HG03432 (cell line): ENCODE data around the gene TNRC6A.

Experiments used
- ATAC-seq: cut with Tn5 transposase; IDR thresholded peaks from one replicate; pipeline ENCODE4 v1.9.1; 2021; ENCODE audit warnings: mild to moderate bottlenecking, moderate library complexity; ENCODE audit not compliant: unreplicated experiment

Gene TNRC6A

DNA sequence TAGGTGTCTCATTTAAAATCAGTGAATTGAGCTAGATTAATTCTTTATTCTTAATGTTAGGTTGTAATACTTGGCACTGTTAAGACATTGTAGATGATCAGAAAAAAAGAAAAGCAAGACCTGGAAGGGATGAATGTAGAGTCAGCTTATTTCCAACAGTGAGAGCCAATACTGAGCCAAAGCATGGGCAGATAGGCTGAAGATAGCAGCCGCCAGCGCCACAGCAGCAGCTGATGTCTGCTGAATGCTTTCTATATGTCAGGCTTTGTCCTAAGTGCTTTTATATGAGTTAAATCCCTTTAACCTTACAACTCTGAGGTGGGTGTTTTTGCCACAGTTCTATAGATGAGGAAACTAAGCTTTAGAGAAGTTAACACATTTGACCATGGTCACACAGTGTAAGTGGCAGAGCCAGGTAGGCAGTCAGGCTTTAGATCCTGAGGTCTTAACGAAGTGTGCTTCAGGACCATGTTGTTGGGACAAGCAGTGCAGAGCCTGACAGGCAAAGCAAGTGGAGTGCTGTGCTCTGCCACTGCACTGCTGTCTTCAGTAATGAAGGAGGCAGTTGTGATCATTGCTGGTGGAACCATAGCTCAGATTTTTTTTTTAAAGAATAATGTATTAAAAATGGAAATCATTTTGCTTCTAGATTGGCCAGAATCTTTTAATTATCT lies 25.9 kb downstream of the TNRC6A start:
- no peak for ATAC-seq

GRCh38 chr16:24758373-24758772 lies 28.9 kb downstream of the TNRC6A start:
- ATAC-seq = no peak

GRCh38 chr16:24759006-24759405 lies 29.6 kb downstream of the TNRC6A start:
- ATAC-seq = no peak

DNA sequence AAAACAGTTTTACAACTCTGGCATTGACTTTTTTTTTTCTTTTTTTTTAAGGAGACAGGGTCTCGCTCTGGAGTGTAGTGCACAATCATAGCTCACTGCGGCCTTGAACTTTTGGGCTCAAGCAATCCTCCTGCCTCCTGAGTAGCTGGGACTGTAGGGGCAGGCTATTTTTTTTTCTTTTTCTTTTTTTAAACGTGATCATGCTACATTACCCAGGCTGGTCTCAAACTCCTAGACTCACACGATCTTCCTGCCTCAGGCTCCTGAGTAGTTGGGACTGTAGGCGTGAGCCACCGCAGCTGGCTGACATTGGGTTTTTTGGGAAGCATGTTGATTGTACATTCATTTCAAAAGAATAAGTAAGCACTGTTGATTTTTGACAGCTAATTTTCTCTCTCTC lies 32.1 kb downstream of the TNRC6A start:
- ATAC-seq = no peak

DNA sequence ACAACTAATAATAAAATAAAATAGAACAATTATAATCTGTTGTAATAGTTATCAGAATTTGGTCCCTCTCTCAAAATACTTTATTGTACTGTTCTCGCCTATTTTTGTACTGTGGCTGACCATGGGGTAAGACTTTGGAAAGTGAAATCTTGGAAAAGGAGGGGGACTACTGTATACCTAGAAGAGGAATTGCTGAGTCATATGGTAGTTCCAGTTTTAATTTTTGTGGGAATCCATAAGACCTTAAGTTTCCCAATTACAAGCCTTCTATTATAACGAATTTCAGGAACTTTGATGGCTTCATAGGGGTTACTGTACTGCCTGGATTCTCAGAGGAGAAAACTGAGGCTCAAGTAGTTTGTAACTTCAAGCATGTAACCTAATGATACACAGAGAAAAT lies 35.5 kb downstream of the TNRC6A start:
- no peak for ATAC-seq

- no peak for ATAC-seq
These were observed 36.6 kb downstream of the TNRC6A start for GRCh38 chr16:24766057-24766456.

GRCh38 chr16:24769806-24770205 lies 40.4 kb downstream of the TNRC6A start:
- ATAC-seq = no peak

GRCh38 chr16:24771132-24771778 lies 41.8 kb downstream of the TNRC6A start:
- ATAC-seq = no peak

GRCh38 chr16:24771779-24772157 lies 42.3 kb downstream of the TNRC6A start:
- no peak for ATAC-seq

DNA sequence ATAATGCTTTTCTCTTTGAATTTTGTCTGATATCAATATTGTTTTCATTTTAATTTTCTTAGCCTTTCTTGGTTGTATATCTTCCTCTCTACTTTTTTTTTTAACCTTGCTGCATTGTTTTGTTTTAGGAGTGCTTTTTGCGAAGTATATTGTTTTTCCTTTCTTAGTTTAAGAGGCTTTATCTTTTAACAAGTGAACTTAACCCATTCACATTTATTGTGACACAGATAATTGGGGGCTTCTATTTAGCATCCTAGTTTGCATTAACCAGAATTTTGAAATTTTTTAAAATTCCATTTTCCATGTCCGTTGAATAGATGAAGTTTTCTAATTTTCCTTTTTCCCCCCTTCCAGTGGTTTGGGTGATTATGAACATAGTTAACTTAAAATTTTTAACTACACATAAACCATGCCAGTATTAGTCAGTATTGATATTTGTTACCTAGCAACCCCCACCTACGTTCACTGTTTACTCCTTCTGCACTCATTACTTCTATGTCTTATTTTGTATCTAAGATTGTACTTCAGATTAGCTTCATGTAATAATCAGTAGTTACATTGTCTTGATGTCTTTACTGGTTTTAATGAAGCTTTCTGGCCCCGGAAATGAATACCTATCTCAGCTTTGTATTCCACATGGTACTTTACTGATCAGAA lies 44.4 kb downstream of the TNRC6A start:
- ATAC-seq = no peak

- no peak for ATAC-seq
These were observed 45.1 kb downstream of the TNRC6A start for GRCh38 chr16:24774510-24774909.

GRCh38 chr16:24775455-24775854 lies 46.0 kb downstream of the TNRC6A start:
- no peak for ATAC-seq

- no peak for ATAC-seq
These were observed 47.2 kb downstream of the TNRC6A start for GRCh38 chr16:24776501-24777220.

DNA sequence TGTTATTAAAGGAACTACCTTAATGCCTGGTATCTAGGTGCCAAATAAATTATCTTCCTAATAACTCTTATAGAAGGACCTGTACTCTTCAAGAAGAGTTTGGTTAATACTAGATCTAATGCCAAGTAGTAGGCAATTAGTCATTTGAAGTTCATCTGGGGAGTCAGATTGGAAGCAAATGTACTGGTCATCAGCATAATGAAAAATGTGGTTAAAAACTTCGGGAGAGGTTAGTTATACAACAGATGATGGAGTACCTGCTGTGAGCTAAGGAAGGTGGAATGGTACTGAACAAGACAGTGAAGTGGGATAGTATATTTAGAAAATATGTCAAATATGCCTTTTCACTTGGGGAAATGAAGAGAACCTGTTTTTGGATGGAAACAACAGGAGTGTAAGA lies 49.2 kb downstream of the TNRC6A start:
- no peak for ATAC-seq

DNA sequence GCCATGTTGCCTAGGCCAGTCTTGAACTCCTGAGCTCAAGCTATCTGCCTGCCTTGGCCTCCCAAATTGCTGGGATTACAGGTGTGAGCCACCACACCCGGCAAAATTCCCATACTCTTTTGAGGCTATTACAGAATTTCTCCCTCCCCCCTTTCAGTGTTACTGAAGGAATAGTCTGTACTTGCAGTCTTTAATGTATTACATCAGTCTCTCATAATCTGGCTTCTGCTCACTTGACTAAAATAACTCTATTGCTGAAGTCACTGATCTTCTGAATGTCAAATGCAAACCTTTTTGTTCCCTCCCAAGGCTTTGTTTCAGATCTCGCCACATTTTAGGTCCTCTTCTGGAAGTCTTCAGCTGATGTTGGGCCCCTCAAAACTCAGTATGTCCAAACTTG lies 51.8 kb downstream of the TNRC6A start:
- ATAC-seq = no peak

DNA sequence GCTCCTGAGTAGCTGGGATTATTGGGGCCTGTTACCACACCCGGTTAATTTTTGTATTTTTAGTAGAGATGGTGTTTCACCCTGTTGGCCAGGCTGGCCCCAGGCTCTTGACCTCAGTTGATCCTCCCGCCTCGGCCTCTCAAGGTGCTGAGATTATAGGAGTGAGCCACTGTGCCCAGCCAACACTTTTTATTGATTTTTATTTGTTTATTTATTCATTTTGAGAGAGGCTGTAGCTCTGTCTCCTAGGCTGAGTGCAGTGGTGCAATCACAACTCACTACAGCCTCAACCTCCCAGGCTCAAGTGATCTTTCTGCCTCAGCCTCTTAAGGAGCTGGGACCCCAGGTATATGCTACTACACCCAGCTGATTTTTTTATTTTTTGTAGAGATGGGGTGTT lies 54.7 kb downstream of the TNRC6A start:
- ATAC-seq = no peak

GRCh38 chr16:24789881-24790280 lies 60.4 kb downstream of the TNRC6A start:
- ATAC-seq = no peak

DNA sequence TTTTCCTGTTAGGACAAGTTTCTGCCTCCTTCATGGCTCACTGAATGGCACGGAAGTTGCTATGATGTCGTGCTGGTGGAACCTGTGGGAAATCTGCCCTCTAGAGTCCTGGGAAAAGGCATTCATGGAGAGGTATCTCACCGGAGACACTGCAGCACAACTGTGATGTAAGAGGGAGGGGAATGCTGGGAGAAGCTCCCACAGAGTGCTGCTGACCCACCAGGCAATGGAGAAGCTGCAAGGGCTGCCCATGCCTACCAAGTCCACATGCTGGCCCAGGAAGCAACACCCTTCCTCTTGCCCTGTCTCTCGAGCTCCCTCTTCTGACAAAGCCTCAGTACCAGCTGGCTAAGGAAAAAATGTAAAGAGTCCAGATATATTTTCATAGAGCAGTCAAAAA lies 71.1 kb downstream of the TNRC6A start:
- no peak for ATAC-seq

DNA sequence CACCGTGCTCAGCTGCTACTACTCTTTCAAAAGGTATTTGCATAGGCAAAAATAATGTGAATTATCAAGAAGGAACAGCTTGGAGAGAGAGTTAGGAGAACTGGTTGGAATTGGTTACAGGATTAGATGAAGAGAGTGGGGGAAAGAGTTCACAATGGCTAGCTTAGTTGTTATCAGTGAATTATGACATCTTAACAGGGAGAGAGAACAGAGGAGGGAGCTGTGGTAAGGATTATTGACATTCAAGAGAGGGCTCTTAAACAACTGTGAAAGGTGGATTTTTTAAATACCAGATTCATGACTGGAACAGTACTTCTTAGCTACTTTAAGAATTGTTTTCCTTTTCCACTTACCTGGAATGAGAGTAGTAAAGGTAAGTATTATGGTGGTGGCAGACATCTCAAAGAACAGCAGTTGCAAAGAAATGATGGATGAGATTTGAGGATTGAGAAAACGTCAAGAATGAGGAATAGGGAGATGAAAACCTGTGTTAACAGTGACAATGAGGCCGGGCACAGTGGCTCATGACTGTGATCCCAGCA lies 72.4 kb downstream of the TNRC6A start:
- ATAC-seq = no peak

DNA sequence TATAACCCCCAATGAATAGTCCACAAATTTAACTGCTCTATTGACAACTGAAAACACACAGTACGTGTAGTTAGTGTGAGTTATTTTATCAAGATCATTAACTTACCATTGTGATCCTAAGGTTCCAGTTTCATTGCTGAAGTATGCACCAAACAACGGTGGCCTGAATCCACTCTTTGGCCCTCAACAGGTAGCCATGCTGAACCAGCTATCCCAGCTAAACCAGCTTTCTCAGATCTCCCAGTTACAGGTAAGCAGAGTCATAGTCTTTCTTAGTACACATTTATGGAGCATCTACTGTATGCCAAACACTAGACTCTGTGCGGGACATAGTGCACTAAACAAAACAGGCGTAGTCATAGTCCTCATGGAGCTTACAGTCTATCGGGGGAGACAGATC lies 76.0 kb downstream of the TNRC6A start:
- ATAC-seq = no peak

- ATAC-seq = no peak
These were observed 77.8 kb downstream of the TNRC6A start for GRCh38 chr16:24807301-24807700.
